HG03108 (cell line): ENCODE measurements around the gene STK4.
"Not testable (repeated sequence)": the region's sequence is repeated elsewhere in the genome, so short reads cannot be mapped to it uniquely, and the experiment has no call there.

Experiments
- ATAC-seq: cut with Tn5 transposase; IDR thresholded peaks from one replicate; pipeline ENCODE4 v1.9.1; 2021; ENCODE audit warnings: moderate library complexity; ENCODE audit not compliant: unreplicated experiment

The STK4 gene

GRCh38 chr20:44981736-44982406 is 15.6 kb downstream of the STK4 start:
- ATAC-seq, result no peak

- no peak for ATAC-seq
These were observed 16.9 kb downstream of the STK4 start for GRCh38 chr20:44983093-44983674.

GRCh38 chr20:44988631-44989171 is 22.4 kb downstream of the STK4 start:
- ATAC-seq, result no peak

- ATAC-seq, result no peak
These were observed 24.1 kb downstream of the STK4 start for GRCh38 chr20:44990425-44990824.

GRCh38 chr20:44990957-44991356 is 24.6 kb downstream of the STK4 start:
- no peak for ATAC-seq

GRCh38 chr20:44993343-44993742 is 27.0 kb downstream of the STK4 start:
- ATAC-seq, result no peak

GRCh38 chr20:44997171-44997570 is 30.9 kb downstream of the STK4 start:
- ATAC-seq, result no peak

GRCh38 chr20:44997668-44998067 is 31.4 kb downstream of the STK4 start:
- no peak for ATAC-seq

- no peak for ATAC-seq
These were observed 42.3 kb downstream of the STK4 start for GRCh38 chr20:45008521-45009049.

- ATAC-seq, result no peak
These were observed 44.1 kb downstream of the STK4 start for GRCh38 chr20:45010399-45010828.

- ATAC-seq, result no peak
These were observed 44.8 kb downstream of the STK4 start for GRCh38 chr20:45011108-45011526.

GRCh38 chr20:45012682-45013302 is 46.5 kb downstream of the STK4 start:
- no peak for ATAC-seq

GRCh38 chr20:45014131-45014530 is 47.8 kb downstream of the STK4 start:
- ATAC-seq, result not testable (repeated sequence)

GRCh38 chr20:45014671-45015415 is 48.5 kb downstream of the STK4 start:
- no peak for ATAC-seq

- ATAC-seq, result no peak
These were observed 49.9 kb downstream of the STK4 start for GRCh38 chr20:45016089-45016671.

- no peak for ATAC-seq
These were observed 51.0 kb downstream of the STK4 start for GRCh38 chr20:45017281-45017680.

GRCh38 chr20:45017857-45018256 is 51.5 kb downstream of the STK4 start:
- ATAC-seq, result no peak

GRCh38 chr20:45019027-45019761 is 52.9 kb downstream of the STK4 start:
- ATAC-seq, result no peak

- ATAC-seq, result no peak
These were observed 53.4 kb downstream of the STK4 start for GRCh38 chr20:45019762-45020123.

- ATAC-seq, result no peak
These were observed 54.0 kb downstream of the STK4 start for GRCh38 chr20:45020236-45020886.
